LNCaP clone FGC (cell line): Measurements from ENCODE around the gene DSPP.
A peak's percentile ranks its signal among the peaks of the same experiment; 100 is the strongest.

Experiments used
- DNase-seq: peaks from one replicate; pipeline ENCODE4 v3.0.0-alpha.2; 2011; ENCODE audit warnings: low read depth
- H3K4me3 ChIP-seq: 2 replicates; pipeline ENCODE4 v1.5.1; 2011; ENCODE audit warnings: mild to moderate bottlenecking, low read depth, low read length, control low read depth
- CTCF ChIP-seq: IDR thresholded peaks from 2 replicates; pipeline ENCODE4 v1.5.1; 2012; ENCODE audit warnings: mild to moderate bottlenecking; ENCODE audit not compliant: control insufficient read depth, insufficient read depth; ENCODE audit errors: extremely low read depth

DSPP gene

GRCh38 chr4:87624698-87625097 is 16.4 kb downstream of the DSPP start:
- no peak for TF ChIP-seq CTCF
- peak; percentile 4 for DNase-seq
- H3K4me3 ChIP-seq, result no peak overlapping the region

- no peak overlapping the region for H3K4me3 ChIP-seq
- TF ChIP-seq CTCF, result no peak
- no peak for DNase-seq
Measured at GRCh38 chr4:87631668-87632067, 23.3 kb downstream of the DSPP start.

GRCh38 chr4:87632469-87632868 is 24.1 kb downstream of the DSPP start:
- no peak for TF ChIP-seq CTCF
- no peak for DNase-seq
- no peak overlapping the region for H3K4me3 ChIP-seq

- peak; percentile 50 for DNase-seq
- H3K4me3 ChIP-seq, result no peak overlapping the region
- no peak for TF ChIP-seq CTCF
Measured at GRCh38 chr4:87633243-87633642, 24.9 kb downstream of the DSPP start.

- no peak for DNase-seq
Measured at GRCh38 chr4:87644286-87644685, 36.0 kb downstream of the DSPP start.

GRCh38 chr4:87649980-87650379 is 41.7 kb downstream of the DSPP start, which contains the start of gene DMP1:
DMP1 (plus strand) TSS chr4:87650280; CDS start chr4:87656493, 6,213 bp downstream.
- TF ChIP-seq CTCF, result no peak
- H3K4me3 ChIP-seq, result no peak within 1 kb of the TSS
- DNase-seq, result no peak

More at GRCh38 chr4:87644286-87644685, 36.0 kb downstream of the DSPP start:
- no peak for TF ChIP-seq CTCF
- H3K4me3 ChIP-seq, result no peak overlapping the region

- no peak for TF ChIP-seq CTCF
- no peak for DNase-seq
- no peak overlapping the region for H3K4me3 ChIP-seq
Measured at GRCh38 chr4:87650938-87651337, 42.6 kb downstream of the DSPP start.
